BE2C (cell line): ENCODE measurements around the gene CMC4.

Experiments used
- DNase-seq: peaks from one replicate; pipeline ENCODE4 v3.0.0-alpha.2; 2020
- H3K27me3 ChIP-seq: fragments of 250-450 bp; sonication (Bioruptor Pico); 2 replicates; pipeline ENCODE4 v1.5.1; 2020; ENCODE audit warnings: mild to moderate bottlenecking
- H3K36me3 ChIP-seq: fragments of 250-450 bp; sonication (Bioruptor Pico); 2 replicates; pipeline ENCODE4 v1.5.1; 2020; ENCODE audit warnings: mild to moderate bottlenecking
- H3K4me1 ChIP-seq: fragments of 250-450 bp; sonication (Bioruptor Pico); 2 replicates; pipeline ENCODE4 v1.5.1; 2020
- H3K4me3 ChIP-seq: 2 replicates; pipeline ENCODE4 v1.5.1; 2011; ENCODE audit warnings: low read depth, low read length
- H3K9me3 ChIP-seq: fragments of 250-450 bp; sonication (Bioruptor Pico); 2 replicates; pipeline ENCODE4 v1.5.1; 2020
- TF ChIP-seq, protein P1 (sequence below): IDR thresholded peaks from 2 replicates; pipeline ENCODE4 v1.5.1; 2012; ENCODE audit warnings: mild to moderate bottlenecking, low read depth, low read length

Gene CMC4

DNA sequence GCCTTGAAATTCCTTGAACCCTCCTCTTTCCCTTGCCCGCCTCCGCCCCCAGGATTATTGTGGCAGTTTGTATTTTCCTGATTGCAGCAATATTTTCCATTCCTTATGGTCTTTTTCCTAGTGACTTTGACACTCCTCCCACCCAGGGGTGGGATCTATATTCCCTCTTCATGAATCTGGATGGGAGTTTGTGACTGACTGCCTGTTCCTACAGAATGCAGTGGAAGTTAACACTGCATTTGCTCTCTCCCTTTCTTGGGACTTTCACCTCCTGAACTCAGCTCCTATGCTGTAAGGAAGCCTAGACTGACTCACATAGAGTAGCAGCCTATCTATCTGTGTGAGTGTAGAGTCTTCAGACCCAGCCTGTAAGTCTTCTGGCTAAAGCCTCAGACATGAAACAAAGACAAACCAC is 42.1 kb downstream of the CMC4 start:
- no peaks in the 10 kb centered on the region for H3K27me3 ChIP-seq
- DNase-seq: no peak
- TF ChIP-seq, protein P1, sequence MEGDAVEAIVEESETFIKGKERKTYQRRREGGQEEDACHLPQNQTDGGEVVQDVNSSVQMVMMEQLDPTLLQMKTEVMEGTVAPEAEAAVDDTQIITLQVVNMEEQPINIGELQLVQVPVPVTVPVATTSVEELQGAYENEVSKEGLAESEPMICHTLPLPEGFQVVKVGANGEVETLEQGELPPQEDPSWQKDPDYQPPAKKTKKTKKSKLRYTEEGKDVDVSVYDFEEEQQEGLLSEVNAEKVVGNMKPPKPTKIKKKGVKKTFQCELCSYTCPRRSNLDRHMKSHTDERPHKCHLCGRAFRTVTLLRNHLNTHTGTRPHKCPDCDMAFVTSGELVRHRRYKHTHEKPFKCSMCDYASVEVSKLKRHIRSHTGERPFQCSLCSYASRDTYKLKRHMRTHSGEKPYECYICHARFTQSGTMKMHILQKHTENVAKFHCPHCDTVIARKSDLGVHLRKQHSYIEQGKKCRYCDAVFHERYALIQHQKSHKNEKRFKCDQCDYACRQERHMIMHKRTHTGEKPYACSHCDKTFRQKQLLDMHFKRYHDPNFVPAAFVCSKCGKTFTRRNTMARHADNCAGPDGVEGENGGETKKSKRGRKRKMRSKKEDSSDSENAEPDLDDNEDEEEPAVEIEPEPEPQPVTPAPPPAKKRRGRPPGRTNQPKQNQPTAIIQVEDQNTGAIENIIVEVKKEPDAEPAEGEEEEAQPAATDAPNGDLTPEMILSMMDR: no peak
- no peak overlapping the region for H3K4me3 ChIP-seq
- H3K4me1 ChIP-seq: no peaks in the 10 kb centered on the region
- H3K36me3 ChIP-seq: no peaks in the 10 kb centered on the region
- no peaks in the 10 kb centered on the region for H3K9me3 ChIP-seq

DNA sequence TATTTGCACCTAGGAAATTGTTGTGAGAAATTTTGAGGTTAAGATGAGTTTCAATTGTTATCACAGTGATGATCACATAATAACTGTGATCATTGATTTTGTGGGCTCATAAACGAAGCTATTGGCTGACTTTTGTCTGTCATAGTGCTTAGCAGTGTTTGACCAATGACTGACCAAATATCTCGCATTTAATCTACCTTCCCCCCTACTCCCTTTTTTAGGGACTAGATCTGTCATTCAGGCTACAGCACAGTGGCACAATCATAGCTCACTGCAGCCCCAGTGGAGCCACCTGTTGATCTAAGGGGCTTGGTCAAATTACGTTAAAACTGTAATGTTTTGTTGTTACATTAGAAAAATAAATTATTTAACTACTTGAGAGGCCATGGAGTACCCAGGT is 42.8 kb downstream of the CMC4 start:
- H3K27me3 ChIP-seq: no peaks in the 10 kb centered on the region
- DNase-seq: no peak
- no peaks in the 10 kb centered on the region for H3K4me1 ChIP-seq
- no peaks in the 10 kb centered on the region for H3K9me3 ChIP-seq
- no peaks in the 10 kb centered on the region for H3K36me3 ChIP-seq
- TF ChIP-seq, protein P1: no peak
- peak overlapping the region; percentile 83 for H3K4me3 ChIP-seq

DNA sequence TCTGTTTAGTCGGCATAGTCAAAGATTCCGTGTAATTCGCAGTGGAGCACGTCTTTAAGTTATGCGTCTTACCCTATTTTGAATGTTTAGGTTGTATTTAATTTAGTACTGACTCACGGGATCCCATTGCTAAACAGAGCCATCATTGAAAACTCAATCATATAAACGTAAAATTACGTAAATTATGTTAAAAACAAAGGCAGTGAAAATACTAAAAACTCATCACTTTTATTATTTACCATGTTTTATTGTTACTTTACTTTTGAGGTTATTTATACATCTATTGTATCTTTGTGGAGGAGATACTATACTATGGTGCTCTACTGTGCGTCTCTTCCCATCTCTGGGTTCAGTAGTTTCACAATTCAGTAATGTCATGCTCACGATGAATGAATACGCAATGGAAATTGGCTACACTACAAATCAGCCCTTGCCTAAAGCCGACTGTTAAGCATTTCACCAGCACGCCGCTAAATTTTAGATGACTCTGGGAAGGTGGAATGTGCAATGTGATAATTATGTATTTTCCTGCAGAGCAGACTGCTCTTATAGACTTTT is 43.3 kb downstream of the CMC4 start:
- H3K9me3 ChIP-seq: no peaks in the 10 kb centered on the region
- TF ChIP-seq, protein P1: no peak
- H3K27me3 ChIP-seq: no peaks in the 10 kb centered on the region
- peak overlapping the region; percentile 83 for H3K4me3 ChIP-seq
- no peak for DNase-seq
- H3K36me3 ChIP-seq: no peaks in the 10 kb centered on the region
- H3K4me1 ChIP-seq: no peaks in the 10 kb centered on the region

DNA sequence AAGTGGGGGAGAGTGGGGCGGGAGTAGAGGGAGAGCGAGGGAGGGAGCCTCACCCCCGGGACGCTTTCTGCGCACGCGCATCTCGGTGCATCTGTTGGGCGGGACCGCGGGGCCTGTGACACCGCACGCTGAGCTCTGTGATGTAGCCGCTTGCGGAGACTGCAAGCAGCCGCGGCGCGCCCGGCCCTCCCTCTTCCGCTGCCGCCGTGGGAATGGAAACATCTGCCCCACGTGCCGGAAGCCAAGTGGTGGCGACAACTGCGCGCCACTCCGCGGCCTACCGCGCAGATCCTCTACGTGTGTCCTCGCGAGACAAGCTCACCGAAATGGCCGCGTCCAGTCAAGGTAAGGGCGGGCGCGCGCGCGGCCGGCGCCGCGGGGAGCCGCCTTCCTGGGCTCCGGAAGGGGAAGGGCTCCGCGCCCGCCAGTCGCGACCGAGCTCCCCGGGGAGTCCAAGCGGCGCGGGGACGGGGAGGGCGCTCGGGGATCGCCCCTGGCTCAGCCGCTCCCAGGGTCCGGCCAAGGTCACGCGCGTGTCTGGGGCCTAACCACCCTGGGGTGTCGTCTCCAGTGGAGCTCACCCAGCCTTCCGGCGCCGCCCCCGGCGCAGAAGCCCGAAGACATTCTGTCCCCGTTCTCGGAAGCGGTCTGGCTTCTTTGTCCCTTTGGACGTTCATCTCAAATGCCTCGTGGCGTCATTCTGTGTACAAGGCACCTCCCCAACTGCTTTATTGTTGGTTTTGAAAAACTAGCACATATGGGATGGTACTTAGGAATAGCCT is 44.0 kb downstream of the CMC4 start, which contains the start of gene FUNDC2:
FUNDC2 (plus strand) TSS at position 118 of the 782 bp plus-strand sequence; CDS start at position 213, 95 bp downstream.
- TF ChIP-seq, protein P1: no peak
- Histone ChIP-seq H3K4me1 (no peaks in the 10 kb centered on the region), H3K36me3 (no peaks in the 10 kb centered on the region), H3K9me3 (no peaks in the 10 kb centered on the region), H3K4me3 (peak within 1 kb of the TSS; percentile 83), H3K27me3 (no peaks in the 10 kb centered on the region)
- DNase-seq: peak; percentile 93

DNA sequence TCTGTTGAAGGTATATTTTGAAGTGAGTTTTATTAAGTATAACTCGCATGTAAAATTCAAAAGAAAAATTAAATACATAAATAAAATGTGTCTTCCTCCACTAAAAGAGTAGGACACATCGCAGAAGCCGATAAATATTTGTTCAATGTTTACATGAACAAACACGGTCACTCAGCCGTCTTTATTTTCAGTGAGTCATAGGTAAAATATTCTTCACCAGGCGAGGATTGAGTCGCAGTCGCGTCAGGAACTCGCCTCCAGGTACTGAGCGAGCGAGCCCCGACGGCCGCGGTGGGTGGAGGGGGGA is 44.6 kb downstream of the CMC4 start:
- TF ChIP-seq, protein P1: no peak
- Histone ChIP-seq H3K36me3 (no peaks in the 10 kb centered on the region), H3K9me3 (no peaks in the 10 kb centered on the region), H3K4me3 (peak overlapping the region; percentile 57), H3K4me1 (no peaks in the 10 kb centered on the region), H3K27me3 (no peaks in the 10 kb centered on the region)
- no peak for DNase-seq
